C4-2B (cell line): Measurements from ENCODE around the gene MYPOP.

ENCODE experiments used
- CTCF ChIP-seq: fragments of 450-650 bp; conservative IDR thresholded peaks from 2 replicates; pipeline ENCODE4 v1.5.1; 2017; ENCODE audit warnings: mild to moderate bottlenecking
- ZFX ChIP-seq: fragments of 450-650 bp; IDR thresholded peaks from 2 replicates; pipeline ENCODE4 v1.6.1; 2017

- TF ChIP-seq CTCF (no peak), ZFX (no peak)
Measured at GRCh38 chr19:45938733-45939319, 36.4 kb upstream of the MYPOP start.
